Naive thymus-derived CD8-positive, alpha-beta T cell (primary cell): ENCODE measurements around the gene FAM186B. TPM values are rescaled to one million over a fixed set of nuclear protein-coding genes. Genes with fewer than 3 reads are reported as not detected.

Source experiments
- ATAC-seq, 2 donors: fragments of 150-1000 bp; cut with Tn5 transposase in 1 of 2; sonication (Bioruptor Pico), chemical (Tn5 transposase) in 1 of 2; 1 replicate in 1 of 2; 2 replicates in 1 of 2; pipeline ENCODE4 v1.10.0; 2021; ENCODE audit warnings: mild to moderate bottlenecking in 2 of 2, moderate library complexity in 2 of 2
- POLR2A ChIA-PET: fragments of 350-600 bp; sonication (Branson Sonifier 250); formaldehyde crosslinking; loops from one replicate; lab custom pipeline; 2021; ENCODE audit warnings: antibody characterized with exemption; lab: Charles Lee
- DNase-seq, 10 donors: peaks; one replicate each; pipeline versions ENCODE4 v3.0.0 to v3.0.0-alpha.2; 2020 to 2022
- H3K27ac Mint-ChIP-seq, 10 donors: one replicate each; pipeline ENCODE4 v1.8.0; 2020 to 2022; ENCODE audit warnings: mild to moderate bottlenecking in 10 of 10, mixed read lengths in 10 of 10, moderate library complexity in 4 of 10, inconsistent platforms in 1 of 10
- H3K27me3 Mint-ChIP-seq, 5 donors: one replicate each; pipeline ENCODE4 v1.8.0; 2021 to 2022; ENCODE audit warnings: mixed read lengths in 5 of 5
- H3K36me3 Mint-ChIP-seq, 3 donors: one replicate each; pipeline ENCODE4 v1.8.0; 2020 to 2022; ENCODE audit warnings: mixed read lengths in 3 of 3, mild to moderate bottlenecking in 2 of 3, inconsistent platforms in 1 of 3
- H3K4me1 Mint-ChIP-seq, 4 donors: one replicate each; pipeline ENCODE4 v1.8.0; 2021 to 2022; ENCODE audit warnings: mixed read lengths in 4 of 4
- H3K4me3 Mint-ChIP-seq, 10 donors: one replicate each; pipeline ENCODE4 v1.8.0; 2020 to 2022; ENCODE audit warnings: mild to moderate bottlenecking in 10 of 10, mixed read lengths in 10 of 10, moderate library complexity in 6 of 10, inconsistent platforms in 1 of 10
- H3K9me3 Mint-ChIP-seq, 9 donors: one replicate each; pipeline ENCODE4 v1.8.0; 2020 to 2022; ENCODE audit warnings: mixed read lengths in 9 of 9, mild to moderate bottlenecking in 3 of 9, inconsistent platforms in 1 of 9, moderate library complexity in 1 of 9
- polyA plus RNA-seq, 3 donors: library from polyadenylated mRNA; unstranded; fragments of 300-500 nt; fragmentation: Illumina TruSeq; gene quantifications; one replicate each; pipeline ENCODE4 v1.2.3, GENCODE V29; 2021
- total RNA-seq, 8 experiments: library from RNA in 2 of 8; stranded (reverse) in 2 of 8; gene quantifications; one replicate each; pipeline ENCODE4 v1.2.3 and lab custom pipeline; 2021 to 2026

Gene FAM186B
- total and polyA plus RNA-seq, 5 experiments from 2014 or later, result 0.14 to 0.33 (median 0.31) TPM; not detected in 2

DNA sequence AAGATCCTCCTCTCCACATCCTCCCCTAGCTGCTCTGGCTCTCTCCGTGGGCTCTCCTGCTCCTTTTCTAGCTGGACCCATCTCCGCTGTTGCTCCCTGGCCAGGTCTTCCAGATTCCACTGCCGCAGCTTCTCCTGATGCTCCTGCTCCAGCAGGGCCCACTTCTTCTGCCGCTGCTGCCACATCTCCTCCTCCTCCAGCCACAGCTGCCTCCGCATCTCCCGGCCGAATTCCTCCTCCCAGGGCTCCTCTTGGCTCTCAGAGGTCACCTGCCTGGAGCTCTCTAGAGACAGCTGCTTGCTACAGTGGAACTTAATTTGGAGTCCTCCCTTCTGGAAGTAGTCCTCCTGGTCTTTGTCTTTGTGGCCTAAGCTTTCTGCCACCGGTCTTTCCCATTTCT lies 5.5 kb downstream of the FAM186B start:
- ATAC-seq (no peak), DNase-seq (no peak)
- peak overlapping the region in 1 of 10 donors; percentile 41 for H3K27ac Mint-ChIP-seq
- POLR2A ChIA-PET, result interaction anchor here (0.6 to 1.0 kb wide), 2 partner anchors 10 to 130 kb away, joined by 3 to 4 read pairs; no protein-coding TSS in a partner anchor
- no peaks in the 10 kb centered on the region for H3K9me3 Mint-ChIP-seq
- H3K36me3 Mint-ChIP-seq, result no peaks in the 10 kb centered on the region
- no peak overlapping the region for H3K4me3 Mint-ChIP-seq
- H3K27me3 Mint-ChIP-seq, result no peaks in the 10 kb centered on the region
- H3K4me1 Mint-ChIP-seq, result peaks cover 1 to 9% (median 2%) of the 10 kb centered on the region in 4 donors

DNA sequence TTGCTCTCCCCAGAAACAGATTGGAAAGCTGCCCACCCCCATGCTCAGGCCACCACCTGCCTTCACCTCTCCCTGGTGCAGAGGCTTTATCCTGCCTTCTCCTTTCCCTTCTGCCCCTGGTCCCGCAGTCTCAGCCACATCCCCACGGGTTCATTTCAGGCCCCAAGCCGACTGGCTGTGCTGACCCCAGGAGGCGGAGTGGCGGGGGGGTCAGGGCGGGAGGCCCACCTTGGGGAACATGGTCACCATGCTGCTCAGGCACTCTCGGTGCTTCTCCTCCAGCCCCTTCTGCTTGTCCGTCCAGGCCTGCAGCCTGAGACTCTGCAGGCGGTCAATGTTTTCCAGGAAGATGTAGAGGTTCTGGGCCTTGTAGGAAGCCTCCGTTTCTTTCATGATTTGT lies 6.9 kb downstream of the FAM186B start:
- H3K27ac Mint-ChIP-seq, result peak overlapping the region in 4 of 10 donors; percentile 37 to 62 (median 53)
- POLR2A ChIA-PET, result no interaction called here

GRCh38 chr12:49588721-49589516 lies 16.5 kb downstream of the FAM186B start:
- POLR2A ChIA-PET, result interaction anchor here (0.5 to 1.0 kb wide), 2 partner anchors 23 to 304 kb away, joined by 3 to 4 read pairs; no protein-coding TSS in a partner anchor
- H3K27me3 Mint-ChIP-seq, result no peaks in the 10 kb centered on the region
- no peak for ATAC-seq

More for the DNA sequence above, 6.9 kb downstream of the FAM186B start:
- H3K9me3 Mint-ChIP-seq, result no peaks in the 10 kb centered on the region
- ATAC-seq (no peak), DNase-seq (no peak)
- no peaks in the 10 kb centered on the region for H3K36me3 Mint-ChIP-seq
- H3K4me3 Mint-ChIP-seq, result no peak overlapping the region
- H3K27me3 Mint-ChIP-seq, result no peaks in the 10 kb centered on the region
- peaks cover 0 to 8% (median 1%) of the 10 kb centered on the region in 4 donors for H3K4me1 Mint-ChIP-seq

DNA sequence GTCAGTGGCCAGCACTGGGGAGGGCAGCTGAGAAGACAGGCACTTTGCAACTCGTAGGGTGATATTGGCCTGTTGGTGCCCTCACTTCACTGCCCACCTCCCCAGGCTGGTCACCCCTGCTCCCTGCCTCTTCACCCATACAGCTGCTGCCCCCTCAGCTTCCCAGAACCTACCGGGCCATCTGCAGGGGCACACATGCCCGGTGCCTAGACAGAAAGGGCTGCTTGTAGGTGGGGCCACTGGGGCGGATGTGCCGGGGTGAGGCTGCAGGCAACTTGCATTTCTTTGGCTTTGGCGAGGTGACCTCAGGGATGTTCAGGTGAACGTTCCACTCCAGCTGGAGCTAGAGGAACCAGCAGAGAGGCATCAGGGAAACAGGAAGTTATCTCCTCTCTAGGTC lies 17.2 kb downstream of the FAM186B start:
- POLR2A ChIA-PET, result interaction anchor here (1.0 kb wide), 1 partner anchor 24 kb away, joined by 4 read pairs; no protein-coding TSS in a partner anchor
- Mint-ChIP-seq H3K4me1 (peaks cover 0 to 4% (median under 1%) of the 10 kb centered on the region in 4 donors), H3K9me3 (peaks cover 0 to 8% (median 3%) of the 10 kb centered on the region in 9 donors), H3K4me3 (no peak overlapping the region), H3K27ac (no peak overlapping the region), H3K27me3 (no peaks in the 10 kb centered on the region), H3K36me3 (peaks cover 5 to 27% (median 19%) of the 10 kb centered on the region in 3 donors)
- DNase-seq (no peak), ATAC-seq (no peak)

More at GRCh38 chr12:49588721-49589516, 16.5 kb downstream of the FAM186B start:
- DNase-seq, result no peak
- H3K9me3 Mint-ChIP-seq, result peaks cover 0 to 8% (median 3%) of the 10 kb centered on the region in 9 donors
- H3K27ac Mint-ChIP-seq, result no peak overlapping the region
- peaks cover 5 to 21% (median 19%) of the 10 kb centered on the region in 3 donors for H3K36me3 Mint-ChIP-seq
- no peak overlapping the region for H3K4me3 Mint-ChIP-seq
- peaks cover 0 to 3% (median under 1%) of the 10 kb centered on the region in 4 donors for H3K4me1 Mint-ChIP-seq

GRCh38 chr12:49587174-49587908 lies 18.1 kb downstream of the FAM186B start:
- Mint-ChIP-seq H3K4me1 (peaks cover 0 to 7% (median under 1%) of the 10 kb centered on the region in 4 donors), H3K27ac (no peak overlapping the region)
- POLR2A ChIA-PET, result no interaction called here

DNA sequence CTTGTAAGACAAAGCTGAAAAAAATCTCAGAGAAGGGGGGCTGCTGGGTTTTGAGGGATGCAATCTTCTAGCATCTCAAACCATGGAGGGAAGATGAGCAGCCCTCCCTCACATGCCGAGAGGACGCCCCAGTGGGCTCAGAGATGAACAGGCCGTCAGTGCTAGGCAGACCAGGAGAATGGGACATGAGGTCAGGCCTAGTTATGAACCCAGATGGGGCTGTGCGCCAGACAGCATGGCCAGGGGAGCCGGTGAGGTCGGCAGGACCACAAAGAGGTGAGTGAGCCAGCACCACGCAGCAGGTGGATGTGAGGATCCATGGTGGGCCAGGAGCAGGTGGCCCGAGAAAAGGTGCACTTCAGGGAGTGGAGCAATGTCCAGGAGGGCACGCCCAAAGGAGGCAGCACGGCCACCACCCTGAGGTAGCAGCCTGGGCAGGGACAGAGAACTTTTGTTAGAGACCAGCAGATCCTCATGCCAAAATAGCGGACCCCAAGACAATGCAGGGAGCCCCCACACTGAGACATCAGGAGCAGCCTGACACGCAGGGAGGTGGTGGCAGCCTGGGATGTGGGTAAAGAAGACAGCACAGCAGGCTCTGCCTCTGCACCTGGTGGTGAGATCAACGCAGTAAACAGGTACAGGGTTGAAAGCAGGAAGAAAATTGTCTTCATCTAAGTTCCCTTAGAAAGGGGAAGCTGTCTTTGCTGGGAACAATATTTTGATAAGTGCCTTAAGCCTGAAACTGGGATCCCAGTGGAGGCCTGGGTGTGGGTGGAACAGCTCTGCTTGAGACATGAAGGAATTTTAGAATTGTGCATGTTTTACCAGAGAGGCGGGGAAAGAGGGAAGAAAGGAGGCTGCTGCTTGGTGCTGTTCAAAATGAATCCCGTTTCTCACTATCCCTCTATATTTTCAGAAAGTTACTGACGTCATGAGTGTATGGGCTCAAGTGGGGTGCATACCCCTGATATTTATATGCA lies 19.7 kb downstream of the FAM186B start:
- H3K9me3 Mint-ChIP-seq, result peaks cover 0 to 5% (median 2%) of the 10 kb centered on the region in 9 donors
- no peak for ATAC-seq
- H3K27me3 Mint-ChIP-seq, result no peaks in the 10 kb centered on the region
- POLR2A ChIA-PET, result no interaction called here
- peaks cover under 1 to 8% (median 4%) of the 10 kb centered on the region in 4 donors for H3K4me1 Mint-ChIP-seq
- no peak for DNase-seq
- peak overlapping the region in 1 of 10 donors; percentile 21 for H3K27ac Mint-ChIP-seq
- H3K36me3 Mint-ChIP-seq, result peaks cover 2 to 33% (median 9%) of the 10 kb centered on the region in 3 donors
- no peak overlapping the region for H3K4me3 Mint-ChIP-seq

More at GRCh38 chr12:49587174-49587908, 18.1 kb downstream of the FAM186B start:
- Mint-ChIP-seq H3K27me3 (no peaks in the 10 kb centered on the region), H3K36me3 (peaks cover 5 to 34% (median 19%) of the 10 kb centered on the region in 3 donors), H3K4me3 (no peak overlapping the region), H3K9me3 (peaks cover 0 to 8% (median 3%) of the 10 kb centered on the region in 9 donors)
- no peak for DNase-seq
- ATAC-seq, result no peak

GRCh38 chr12:49584591-49584990 lies 20.8 kb downstream of the FAM186B start:
- Mint-ChIP-seq H3K9me3 (no peaks in the 10 kb centered on the region), H3K4me1 (peaks cover 4 to 14% (median 11%) of the 10 kb centered on the region in 4 donors), H3K4me3 (no peak overlapping the region), H3K27ac (no peak overlapping the region), H3K36me3 (peaks cover 0 to 33% (median 4%) of the 10 kb centered on the region in 3 donors), H3K27me3 (no peaks in the 10 kb centered on the region)
- POLR2A ChIA-PET, result no interaction called here
- ATAC-seq (no peak), DNase-seq (no peak)

DNA sequence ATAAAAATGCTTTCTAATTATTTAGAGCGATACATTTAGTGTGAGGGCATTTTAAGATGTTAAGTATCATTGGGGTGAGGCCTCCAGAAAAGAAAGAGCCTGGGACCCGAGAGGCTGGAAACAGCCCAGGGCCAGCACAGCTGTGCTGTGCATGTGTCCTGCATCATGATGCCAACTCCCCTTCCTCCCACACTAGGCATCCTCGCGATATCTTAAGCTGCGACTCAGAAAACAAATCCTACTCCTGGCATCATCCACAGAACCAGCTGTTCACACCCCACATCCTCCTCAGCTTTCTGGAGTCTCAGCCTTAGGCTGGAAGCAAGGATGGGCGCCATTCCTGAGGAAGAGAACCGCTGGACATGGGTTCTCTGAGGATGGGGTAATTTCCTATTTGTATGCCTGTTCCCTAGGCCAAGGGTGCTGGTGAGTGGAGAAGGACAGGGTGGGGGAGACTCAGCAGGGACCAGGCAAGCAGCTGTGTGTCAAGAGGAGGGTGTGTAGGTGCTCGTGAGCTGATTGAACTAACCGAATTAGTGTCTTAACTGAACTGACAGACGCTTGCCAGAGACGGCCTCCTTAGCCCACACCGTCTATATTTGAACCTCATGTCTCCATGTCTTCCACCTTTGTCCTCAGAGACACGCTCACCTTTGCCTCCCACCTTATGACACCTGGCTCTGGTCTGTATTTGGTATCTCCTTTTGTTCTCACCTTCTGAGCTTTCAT lies 21.9 kb downstream of the FAM186B start:
- no peak overlapping the region for H3K4me3 Mint-ChIP-seq
- DNase-seq (no peak), ATAC-seq (no peak)
- H3K9me3 Mint-ChIP-seq, result no peaks in the 10 kb centered on the region
- no peak overlapping the region for H3K27ac Mint-ChIP-seq
- POLR2A ChIA-PET, result interaction anchor here (1.0 kb wide), 1 partner anchor 225 kb away, joined by 3 read pairs; no protein-coding TSS in a partner anchor
- no peaks in the 10 kb centered on the region for H3K27me3 Mint-ChIP-seq
- peaks cover 4 to 14% (median 13%) of the 10 kb centered on the region in 4 donors for H3K4me1 Mint-ChIP-seq
- peaks cover 0 to 31% (median 4%) of the 10 kb centered on the region in 3 donors for H3K36me3 Mint-ChIP-seq

GRCh38 chr12:49582850-49583249 lies 22.6 kb downstream of the FAM186B start:
- peaks cover 4 to 15% (median 13%) of the 10 kb centered on the region in 4 donors for H3K4me1 Mint-ChIP-seq
- POLR2A ChIA-PET, result no interaction called here
- no peaks in the 10 kb centered on the region for H3K27me3 Mint-ChIP-seq
- no peak for DNase-seq
- no peak for ATAC-seq
- H3K9me3 Mint-ChIP-seq, result no peaks in the 10 kb centered on the region
- H3K27ac Mint-ChIP-seq, result no peak overlapping the region
- H3K4me3 Mint-ChIP-seq, result no peak overlapping the region
- H3K36me3 Mint-ChIP-seq, result peaks cover 0 to 31% (median 4%) of the 10 kb centered on the region in 3 donors

- H3K9me3 Mint-ChIP-seq, result no peaks in the 10 kb centered on the region
Observed at GRCh38 chr12:49582201-49582600, 23.2 kb downstream of the FAM186B start.

More at GRCh38 chr12:49582201-49582600, 23.2 kb downstream of the FAM186B start:
- H3K4me3 Mint-ChIP-seq, result no peak overlapping the region
- POLR2A ChIA-PET, result no interaction called here
- peak overlapping the region in 1 of 10 donors; percentile 59 for H3K27ac Mint-ChIP-seq
- DNase-seq (no peak), ATAC-seq (no peak)
- peaks cover 0 to 31% (median 4%) of the 10 kb centered on the region in 3 donors for H3K36me3 Mint-ChIP-seq
- peaks cover 4 to 17% (median 15%) of the 10 kb centered on the region in 4 donors for H3K4me1 Mint-ChIP-seq
- H3K27me3 Mint-ChIP-seq, result no peaks in the 10 kb centered on the region
